Activated T-helper 9 cell treated with anti-CD3 and anti-CD28 coated beads, Interleukin-2, amount 50 U/mL, for 16 hours (primary cell): ENCODE measurements around the gene HPDL.
"Not testable (repeated sequence)": the region's sequence is repeated elsewhere in the genome, so short reads cannot be mapped to it uniquely, and the experiment has no call there.

ENCODE experiments used
- DNase-seq: peaks from one replicate; pipeline ENCODE4 v3.0.0-alpha.2; 2020; ENCODE audit warnings: low read depth

HPDL gene

DNA sequence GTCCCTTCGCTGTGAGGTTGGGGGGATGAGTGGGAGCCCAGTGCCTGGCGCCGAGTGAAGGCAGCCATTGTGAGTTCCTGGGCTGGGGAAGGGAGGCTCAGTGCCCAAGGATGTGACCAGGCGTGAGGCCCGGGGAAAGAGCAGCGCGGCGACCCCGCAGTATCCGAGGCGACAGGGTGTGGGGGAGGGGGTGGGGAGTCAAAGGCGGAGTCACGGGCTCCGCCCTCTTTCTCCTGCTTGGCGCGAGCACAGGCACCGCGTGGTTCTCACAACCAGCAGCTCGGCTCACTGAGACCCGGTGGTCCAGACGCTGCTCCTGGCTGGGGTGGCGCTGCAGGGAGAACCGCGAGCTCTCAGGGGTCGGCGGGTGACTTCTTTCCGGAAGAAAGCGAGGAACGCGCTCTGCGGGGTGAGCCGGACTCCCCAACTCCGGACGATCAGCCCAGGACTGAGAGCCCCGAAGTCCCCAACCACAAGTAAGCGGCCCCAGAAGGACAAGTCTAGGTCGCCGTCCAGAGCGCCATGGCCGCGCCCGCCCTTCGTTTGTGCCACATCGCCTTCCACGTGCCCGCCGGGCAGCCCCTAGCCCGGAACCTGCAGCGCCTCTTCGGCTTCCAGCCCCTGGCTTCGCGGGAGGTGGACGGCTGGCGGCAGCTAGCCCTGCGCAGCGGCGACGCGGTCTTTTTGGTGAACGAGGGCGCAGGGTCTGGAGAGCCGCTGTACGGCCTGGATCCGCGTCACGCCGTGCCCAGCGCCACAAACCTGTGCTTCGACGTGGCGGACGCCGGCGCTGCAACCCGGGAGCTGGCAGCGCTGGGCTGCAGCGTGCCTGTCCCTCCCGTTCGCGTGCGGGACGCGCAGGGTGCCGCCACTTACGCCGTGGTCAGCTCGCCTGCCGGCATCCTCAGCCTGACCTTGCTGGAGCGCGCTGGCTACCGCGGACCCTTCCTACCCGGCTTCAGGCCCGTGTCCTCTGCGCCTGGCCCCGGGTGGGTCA is at the start of gene HPDL:
Gene HPDL, plus strand, starts transcription at position 269 of the 997 bp plus-strand sequence. Its CDS starts 254 bp downstream, at position 523.
- DNase-seq, result peak; percentile 45

DNA sequence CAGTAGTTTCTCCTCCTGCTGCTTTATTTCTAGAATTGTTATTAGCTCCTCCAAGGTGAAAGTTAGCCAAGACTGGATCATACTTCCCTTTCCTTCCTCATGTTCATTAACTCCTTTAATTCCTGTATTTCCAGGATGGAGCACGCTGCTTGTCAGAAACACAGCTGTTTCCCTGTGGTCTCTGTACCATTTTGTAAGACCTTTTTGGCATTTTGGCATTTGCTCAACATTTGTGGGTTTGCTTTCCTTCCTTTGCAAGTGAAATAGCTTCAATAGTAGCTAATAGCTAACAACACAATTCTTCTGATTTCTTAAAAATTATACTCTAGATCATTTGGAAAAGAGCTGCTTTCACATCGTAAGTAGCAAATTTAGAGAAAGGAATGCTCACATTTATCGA is 44.3 kb upstream of the HPDL start:
- no peak for DNase-seq

DNA sequence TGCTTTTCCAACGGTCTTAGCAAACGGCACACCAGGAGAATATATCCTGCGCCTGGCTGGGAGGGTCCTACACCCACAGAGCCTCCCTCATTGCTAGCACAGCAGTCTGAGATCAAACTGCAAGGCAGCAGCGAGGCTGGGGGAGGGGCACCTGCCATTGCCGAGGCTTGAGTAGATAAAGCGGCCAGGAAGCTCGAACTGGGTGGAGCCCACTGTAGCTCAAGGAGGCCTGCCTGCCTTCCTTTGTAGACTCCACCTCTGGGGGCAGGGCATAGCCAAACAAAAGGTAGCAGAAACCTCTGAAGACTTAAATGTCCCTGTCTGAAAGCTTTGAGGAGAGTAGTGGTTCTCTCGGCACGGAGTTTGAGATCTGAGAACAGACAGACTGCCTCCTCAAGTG is 41.8 kb upstream of the HPDL start:
- DNase-seq, result not testable (repeated sequence)

DNA sequence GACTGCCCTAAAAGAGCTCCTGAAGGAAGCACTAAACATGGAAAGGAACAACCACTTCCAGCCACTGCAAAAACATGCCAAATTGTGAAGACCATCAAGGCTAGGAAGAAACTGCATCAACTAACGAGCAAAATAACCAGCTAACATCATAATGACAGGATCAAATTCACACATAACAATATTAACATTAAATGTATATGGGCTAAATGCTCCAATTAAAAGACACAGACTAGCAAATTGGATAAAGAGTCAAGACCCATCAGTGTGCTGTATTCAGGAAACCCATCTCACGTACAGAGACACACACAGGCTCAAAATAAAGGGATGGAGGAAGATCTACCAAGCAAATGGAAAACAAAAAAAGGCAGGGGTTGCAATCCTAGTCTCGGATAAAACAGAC is 40.2 kb upstream of the HPDL start:
- not testable (repeated sequence) for DNase-seq

DNA sequence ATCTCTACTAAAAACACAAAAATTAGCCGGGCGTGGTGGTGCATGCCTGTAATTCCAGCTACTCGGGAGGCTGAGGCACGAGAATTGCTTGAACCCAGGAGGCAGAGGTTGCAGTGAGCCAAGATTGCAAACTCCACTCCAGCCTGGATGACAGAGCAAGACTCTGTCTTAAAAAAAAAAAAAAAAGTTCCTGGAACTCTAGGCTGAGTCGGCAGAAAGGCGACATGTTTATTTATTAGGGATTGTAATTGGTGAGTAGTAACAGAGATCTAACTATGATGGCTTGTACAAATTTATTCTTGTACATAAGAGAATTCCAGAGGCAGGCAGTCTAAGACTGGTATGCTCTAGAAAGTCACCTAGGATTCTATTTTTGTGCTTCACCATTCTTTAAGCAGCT is 35.7 kb upstream of the HPDL start:
- not testable (repeated sequence) for DNase-seq

DNA sequence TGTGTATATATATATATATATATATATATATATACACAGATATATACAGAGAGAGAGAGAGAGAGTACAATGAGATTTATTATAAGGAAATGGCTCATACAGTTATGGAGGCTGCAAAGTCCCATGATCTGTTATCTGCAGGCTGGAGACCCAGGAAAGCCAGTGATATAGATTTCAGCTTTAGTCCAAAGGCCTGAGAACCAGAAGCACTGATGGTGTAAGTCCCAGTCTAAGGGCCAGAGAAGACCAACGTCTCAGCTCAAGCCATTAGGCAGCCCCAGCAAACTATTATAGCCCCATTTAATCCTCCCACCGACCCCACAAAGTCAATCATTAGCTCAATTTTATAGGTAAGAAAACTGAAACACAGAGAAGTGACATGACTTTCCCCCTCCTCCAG is 35.0 kb upstream of the HPDL start:
- no peak for DNase-seq

DNA sequence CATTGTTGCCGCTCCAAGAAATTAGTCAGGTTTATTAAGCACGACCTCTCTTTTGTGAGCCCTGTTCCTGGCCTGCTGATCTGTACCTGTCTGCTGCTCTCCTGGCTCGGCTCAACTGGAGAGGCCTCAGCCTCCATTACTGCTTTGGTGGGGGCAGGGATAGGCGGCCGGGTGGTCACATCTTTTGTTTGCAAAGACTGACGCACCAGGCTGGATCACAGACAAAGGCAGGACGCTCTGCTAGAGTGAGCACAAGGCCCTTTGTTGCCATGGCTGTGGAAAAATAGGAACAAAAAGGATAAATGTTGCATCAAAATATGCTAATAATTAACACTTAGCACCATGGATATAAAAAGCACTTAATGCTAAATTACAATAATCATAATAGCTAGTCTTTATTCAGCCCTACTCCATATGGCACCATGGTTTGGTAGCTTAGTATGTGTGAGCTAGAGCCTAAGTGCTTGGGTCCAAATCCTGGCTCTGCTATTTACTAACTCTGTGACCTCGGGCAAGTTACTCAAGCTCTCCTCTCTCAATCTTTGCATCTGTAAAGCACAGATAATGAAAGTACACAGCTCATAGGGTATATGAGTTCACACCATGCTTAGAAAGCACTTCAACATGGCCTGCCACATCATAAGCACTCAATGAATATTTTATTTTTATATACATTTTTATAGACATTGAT is 28.9 kb upstream of the HPDL start:
- DNase-seq, result no peak

DNA sequence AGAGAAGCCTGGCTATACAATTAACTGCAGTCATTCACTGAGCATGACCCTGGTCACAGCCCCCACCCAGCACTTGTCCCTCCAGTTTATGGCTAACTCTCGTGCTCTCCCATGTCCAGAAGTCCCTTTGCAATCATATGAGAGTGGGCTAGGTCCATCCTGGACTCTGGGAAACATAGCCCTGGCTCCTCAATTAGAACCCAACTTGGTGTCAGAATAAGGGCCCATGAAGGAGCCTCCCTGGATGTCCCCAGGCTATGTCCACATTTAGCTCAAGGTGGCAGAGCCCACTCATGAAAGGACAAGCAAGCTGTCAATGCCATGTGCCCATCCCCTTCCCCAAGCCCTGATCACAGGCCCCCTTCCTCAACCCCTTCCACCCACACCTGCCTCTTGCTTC is 27.4 kb upstream of the HPDL start:
- DNase-seq, result no peak

DNA sequence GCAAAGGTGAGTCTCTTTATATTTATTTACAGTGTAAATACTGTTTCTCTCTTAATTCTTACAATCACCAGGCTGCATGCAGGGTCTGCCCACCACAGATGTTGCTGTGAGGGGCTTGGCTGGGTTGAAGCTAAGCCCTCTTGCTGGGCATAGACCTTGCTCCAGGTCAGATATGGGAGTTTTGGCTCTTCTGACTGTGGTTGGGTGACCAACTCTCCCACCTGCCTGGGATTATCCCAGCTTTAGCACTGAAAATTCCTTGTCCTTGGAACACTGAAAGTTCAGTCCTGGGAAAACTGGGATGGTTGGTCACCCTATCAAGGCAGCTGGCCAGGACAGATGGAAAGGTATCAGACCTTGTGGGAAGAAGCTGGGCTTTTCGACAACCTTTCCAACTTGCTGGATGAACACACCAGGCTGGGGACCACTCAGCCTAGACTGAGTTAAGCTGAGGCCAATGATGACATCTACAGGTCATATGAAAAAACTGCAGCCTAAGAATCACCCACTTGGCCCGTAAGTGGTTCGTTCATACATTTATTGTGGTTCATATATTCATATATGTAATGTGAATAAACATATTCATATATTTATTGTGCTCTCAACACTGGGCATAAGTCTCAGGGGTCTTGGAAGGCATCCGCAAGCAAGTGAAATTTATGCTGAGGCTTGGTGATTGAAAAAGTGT is 26.6 kb upstream of the HPDL start:
- DNase-seq, result no peak

DNA sequence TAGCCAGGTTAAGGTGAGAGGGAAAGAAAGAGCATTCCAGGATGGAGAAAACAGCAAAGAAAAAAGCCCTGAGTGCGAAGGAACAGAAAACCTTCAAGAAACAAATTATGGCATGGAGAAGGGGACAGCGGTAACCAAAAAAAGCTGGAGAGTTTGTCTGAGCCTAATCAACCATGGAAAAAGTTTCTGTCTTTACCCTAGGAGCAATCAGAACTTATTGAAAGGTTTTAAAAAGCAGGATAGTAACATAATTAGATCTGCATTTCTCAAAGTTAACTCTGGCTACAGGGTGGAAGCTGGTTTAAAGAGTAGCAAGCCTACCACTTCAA is 26.1 kb upstream of the HPDL start:
- no peak for DNase-seq

DNA sequence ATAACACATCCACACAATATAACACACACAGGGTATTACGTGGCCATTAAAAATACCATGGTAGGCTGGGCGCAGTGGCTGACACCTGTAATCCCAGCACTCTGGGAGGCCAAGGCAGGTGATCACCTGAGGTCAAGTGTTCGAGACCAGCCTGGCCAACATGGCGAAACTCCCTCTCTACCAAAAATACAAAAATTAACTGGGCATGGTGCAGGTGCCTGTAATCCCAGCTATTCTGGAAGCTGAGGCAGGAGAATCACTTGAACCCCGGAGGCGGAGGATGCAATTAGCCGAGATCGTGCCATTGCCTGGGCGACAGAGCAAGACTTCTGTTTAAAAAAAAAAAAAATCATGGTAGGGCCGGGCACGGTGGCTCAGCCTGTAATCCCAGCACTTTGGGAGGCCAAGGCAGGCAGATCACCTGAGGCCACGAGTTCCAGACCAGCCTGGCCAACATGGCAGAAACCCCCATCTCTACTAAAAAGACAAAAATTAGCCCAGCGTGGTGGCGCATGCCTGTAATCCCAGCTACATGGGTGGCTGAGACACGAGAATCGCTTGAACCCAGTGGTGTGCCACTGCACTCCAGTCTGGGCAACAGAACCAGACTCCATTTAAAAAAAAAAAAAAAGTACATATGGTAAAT is 24.1 kb upstream of the HPDL start:
- DNase-seq, result no peak

DNA sequence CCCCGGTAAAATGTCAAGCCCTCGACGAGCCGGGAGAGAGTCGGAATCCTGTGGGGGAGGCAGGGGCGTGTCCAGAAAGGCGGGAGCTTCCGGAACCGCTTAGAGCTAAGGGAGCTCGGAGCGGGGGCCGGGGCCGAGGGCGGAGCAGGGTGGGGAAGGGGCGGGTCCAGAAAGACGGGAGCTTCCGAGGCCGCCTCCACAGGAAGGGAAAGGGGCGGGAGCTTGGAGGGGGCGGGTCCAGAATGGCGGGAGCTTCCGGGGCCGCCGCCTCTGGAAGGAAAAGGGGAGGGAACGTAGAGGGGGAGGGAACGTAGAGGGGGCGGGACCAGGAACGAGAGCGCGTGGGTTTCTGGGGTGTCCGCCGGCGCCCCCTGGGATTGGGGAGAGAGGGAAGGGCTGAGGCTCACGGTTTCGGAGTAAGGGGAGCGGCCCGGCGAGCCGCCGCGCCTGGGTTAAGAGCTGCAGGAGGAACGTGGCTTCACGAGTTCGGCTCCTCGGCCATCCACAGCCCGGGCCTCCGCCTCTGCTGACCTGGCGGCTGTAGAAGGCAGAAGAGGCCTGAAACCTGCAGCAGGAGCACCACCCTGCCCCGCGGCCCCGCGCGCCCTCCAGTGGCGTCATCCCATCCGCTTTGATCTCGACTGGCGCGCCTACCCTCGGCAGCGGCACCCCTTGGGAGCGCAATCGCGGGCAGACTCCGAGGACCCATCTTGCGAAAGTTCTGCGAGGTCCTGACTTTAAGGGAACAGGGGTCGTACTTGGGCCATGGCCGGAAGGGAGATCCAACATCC is 23.0 kb upstream of the HPDL start:
- DNase-seq, result peak; percentile 96

DNA sequence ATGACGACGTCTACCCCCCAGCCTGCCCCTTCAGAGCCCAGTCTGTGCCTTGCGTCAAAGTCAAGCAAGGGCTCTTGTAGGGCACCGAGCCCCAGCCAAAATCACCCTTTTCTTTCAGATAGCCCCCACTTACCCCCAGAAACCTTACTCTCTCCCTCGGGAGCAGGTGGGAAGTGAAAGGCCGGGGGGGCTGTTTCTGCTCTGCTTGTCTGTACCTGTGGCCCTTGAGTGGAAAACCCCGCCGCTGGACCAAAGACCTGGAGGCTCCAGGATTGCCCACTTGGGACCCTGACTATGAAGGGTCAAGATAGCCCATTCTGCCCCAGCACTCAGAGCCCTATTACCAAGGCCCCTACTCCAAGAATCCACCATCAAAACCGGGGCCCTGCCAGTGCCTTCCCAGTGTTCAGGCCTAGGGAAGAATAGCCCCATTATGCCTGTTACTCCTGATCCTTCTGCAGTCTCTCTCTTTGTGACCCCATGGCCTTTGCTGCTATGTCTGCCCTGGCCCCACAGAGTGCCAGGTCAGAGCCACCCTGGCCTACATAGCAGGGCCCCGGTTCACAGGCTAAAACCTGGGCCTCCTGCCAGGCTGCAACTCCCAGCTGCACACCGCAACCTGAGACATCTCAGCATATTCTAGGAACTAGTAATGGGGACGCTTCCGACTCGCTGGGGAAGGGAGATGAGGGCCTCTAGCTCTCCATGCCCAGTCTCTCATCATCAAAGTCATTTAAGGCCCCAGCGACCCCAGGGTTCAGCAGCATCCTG is 22.2 kb upstream of the HPDL start:
- DNase-seq, result no peak

DNA sequence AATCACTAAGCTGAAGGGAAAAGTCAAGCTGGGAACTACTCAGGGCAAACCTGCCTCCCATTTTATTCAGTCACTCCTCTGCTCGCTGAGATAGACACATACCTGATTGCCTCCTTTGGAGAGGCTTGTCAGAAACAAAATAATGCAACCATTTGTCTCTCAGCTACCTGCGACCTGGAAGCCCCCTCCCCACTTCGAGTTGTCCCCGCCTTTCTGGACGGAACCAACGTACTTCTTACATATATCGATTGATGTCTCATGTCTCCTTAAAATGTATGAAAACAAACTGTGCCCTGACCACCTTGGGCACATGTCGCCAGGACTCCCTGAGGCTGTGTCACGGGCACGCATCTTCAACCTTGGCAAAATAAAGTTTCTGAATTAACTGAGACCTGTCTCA is 21.5 kb upstream of the HPDL start:
- DNase-seq, result no peak

DNA sequence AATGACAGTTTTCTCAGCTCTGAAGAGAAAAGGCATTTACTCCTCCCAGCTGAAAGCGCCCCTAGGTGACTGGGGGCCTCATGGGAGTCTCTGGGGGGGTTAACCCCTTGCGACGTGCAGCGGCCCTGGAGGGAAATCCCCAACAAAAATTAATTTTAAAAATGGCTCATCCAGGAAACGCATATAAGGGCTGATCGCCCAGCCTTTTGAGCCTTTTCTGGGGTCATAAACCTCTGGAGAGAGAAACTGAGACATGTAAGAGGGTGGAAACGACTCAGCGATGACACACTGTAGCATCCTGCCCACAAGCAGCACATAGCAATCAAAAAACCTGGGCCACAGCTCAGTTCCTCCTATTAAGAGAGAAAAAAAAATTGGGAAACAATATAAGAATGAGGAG is 20.4 kb upstream of the HPDL start:
- no peak for DNase-seq

DNA sequence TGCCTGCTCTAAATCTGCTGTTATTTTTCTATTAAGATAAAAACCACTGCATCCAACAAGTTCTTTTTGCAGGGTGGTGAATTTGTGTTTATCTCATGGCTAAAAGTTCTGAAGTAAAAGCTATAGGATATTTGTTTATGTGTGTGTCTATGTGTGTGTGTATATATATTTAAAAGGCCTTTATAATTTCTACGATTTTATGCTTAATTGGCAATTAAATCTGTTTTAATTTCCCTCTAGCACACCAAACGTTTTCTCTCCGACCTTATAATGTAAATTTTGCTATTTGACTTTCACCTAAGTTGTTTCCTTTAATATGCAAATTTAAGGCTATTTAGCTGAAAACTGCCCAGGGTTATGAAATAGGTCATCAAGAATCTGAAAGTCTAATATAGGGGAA is 19.8 kb upstream of the HPDL start:
- no peak for DNase-seq

DNA sequence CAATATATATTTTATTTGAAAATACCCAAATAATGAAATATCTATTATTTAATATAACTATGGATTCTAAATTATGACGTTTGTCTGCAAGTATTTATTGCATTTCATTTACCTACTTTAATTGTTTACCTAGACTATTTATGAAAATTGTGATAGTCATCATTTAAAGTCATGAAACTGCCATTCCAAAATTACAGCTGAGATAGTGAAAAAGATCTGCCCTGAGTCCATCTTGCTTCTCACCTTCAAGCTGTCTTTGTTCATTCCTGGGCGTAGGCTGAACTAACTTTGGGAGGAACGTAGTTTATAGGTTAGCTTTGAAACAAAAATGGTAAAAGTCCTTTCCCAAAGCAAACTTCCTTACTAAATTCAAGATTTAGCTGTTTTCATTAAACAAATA is 12.4 kb upstream of the HPDL start:
- DNase-seq, result no peak

DNA sequence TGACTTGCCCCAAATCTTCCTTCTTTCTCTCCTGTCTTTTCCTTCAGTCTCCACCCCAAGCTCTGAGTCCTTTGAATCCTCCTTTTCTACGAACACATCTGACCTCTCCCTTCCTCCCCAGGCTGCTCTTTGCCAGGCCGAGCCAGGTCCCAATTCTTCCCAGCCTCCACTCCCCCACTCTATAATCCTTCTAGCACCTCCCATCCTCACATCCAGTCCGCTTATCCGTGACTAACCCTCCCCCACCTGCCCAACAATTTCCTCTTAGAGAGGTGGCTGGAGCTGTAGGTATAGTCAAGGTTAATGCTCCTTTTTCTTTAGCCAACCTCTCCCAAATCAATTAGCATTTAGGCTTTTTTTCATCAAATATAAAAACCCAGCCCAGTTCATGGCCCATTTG is 9.5 kb upstream of the HPDL start:
- no peak for DNase-seq

DNA sequence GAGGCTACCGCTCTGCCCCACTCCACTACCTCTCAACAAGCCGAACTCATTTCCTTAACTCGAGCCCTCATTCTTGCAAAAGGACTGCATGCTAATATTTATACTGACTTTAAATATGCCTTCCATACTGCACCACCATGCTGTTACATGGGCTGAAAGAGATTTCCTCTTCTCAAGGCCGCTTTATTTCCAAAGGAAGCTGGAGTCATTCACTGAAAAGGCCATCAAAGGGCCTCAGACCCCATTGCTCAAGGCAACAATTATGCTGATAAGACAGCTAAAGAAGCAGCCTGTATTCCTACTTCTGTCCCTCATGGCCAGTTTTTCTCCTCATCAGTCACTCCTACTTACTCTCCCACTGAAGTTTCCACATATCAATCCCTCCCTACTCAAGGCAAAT is 6.9 kb upstream of the HPDL start:
- DNase-seq, result no peak

DNA sequence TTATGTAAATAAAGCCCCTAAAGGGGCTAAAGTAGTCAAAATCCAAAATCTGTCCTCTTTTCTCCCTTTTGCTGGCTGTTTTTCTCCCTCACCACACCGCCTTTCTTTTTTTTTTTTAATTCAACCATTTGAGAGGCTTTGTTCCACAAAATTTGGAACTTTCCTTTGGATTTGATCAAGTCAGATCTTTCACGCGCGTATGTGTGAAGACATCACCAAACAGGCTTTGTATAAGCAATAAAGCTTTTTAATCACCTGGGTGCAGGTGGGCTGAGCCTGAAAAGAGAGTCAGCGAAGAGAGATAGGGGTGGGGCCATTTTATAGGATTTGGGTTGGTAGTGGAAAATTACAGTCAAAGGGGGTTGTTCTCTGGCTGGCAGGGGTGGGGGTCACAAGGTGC is 5.3 kb upstream of the HPDL start:
- no peak for DNase-seq
